Stimulated activated CD8-positive, alpha-beta memory T cell treated with anti-CD3 and anti-CD28 coated beads, Interleukin-2, amount 100 ng/mL, for 48 hours (primary cell): ENCODE results near the gene SNX11.

ENCODE experiments used
- DNase-seq, 2 donors: peaks; one replicate each; pipeline ENCODE4 v3.0.0-alpha.2; 2020; ENCODE audit warnings: low read depth in 2 of 2

The SNX11 gene

DNA sequence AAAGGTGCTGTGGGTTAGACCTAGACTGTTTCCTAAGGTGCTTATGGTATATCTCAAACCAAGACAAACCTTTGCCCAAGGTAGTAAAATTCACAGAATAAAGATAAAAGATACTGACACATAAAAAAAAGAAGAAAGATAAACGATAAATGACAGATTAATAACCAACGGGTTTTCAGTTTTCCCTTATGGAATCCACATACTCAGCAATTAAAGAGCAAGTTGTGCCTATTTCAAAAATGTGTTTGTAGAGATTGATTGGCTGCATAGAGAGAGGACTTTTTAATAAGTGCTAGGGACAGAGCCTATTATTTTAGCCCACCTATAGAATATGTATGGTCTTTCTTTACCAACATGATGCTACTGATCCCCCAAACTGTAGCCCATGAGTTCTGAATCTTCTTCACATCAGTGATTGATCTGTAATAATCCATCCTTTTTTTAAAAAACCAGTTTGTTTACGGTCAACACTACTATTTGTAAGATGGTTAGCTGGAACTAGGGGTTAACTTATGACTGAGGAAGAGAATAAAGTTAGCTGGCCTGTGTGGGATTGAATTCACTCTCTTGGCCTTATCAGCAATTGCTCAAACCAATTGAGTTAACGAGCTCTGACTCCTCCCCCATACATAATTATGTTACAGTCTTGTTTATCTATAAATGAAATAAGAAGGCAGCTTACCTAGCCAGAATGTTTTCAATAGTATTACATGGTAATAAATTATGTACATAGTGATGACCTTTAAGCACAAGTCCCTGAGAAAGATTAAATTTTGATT is 53.8 kb downstream of the SNX11 start:
- DNase-seq = no peak

DNA sequence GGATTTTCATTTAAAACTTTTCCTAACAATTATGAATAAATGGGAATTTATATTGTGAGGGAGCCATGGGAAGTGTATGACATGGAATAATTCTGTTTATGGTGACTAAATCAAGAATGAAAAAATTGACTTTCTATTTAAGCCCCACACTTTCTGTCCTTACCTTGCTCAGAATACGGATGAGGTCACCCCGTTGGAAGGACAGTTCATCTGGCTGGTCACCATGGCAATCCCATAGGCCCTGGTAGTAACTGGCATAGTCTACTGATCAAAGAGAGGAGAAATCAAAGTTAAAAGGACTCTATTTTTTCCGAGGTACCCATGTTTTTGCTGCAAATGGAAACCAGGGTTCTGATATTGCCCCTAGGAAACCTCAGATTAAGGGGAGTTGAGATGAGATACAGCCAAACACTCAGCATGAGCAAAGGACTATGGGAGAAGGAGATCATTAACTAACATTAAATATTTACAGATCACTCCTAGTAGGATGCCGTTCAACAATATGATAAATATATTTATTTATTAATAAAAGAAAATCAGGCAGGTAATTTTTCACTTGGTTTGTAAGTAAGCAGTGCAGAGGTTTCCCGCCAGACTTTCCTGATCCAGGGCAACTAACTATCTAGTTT is 54.9 kb downstream of the SNX11 start:
- DNase-seq = no peak

DNA sequence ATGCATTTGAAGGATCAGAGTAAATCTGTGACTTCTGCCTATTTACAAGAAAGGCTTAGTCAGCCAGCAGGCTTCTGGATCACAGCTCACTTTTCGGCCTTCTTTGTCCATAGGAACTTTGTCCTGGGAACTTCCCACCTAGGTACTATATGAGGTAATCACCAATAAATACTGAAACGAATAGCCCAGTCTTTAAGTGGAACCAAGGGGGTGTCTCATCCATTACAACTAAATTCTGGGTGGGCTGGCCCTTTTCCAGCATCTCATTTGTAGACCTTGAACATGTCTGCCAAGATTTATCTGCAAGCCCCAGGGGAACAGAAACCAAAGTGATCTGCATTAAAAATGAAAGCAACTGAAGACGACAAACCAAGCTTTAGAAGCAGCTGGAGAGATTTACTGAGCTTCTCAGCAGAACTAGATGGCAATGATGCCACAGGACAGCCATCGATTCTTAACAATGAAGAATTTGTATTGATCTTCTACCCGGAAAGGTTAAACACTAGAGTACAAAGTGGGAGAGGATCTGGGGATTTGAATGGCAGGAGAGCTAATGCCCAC is 55.5 kb downstream of the SNX11 start:
- DNase-seq = no peak

DNA sequence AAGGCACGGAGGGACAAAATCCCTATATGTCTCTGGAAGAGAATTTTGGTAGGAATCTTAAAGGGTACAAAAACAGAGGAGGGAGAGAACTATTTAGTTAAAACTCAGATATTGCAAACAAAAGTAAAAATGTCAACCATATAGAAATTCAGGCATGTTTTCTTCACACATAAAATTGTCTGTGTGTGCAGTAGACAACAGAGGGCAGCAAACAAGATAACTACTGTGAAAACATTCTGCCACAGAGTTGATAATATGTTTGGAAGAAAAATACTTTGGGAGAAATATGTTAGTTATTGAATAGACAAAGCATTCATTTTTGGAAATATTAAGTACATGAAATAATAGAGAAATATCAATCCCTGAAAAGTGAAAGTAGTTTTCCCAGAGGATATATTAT is 56.2 kb downstream of the SNX11 start:
- no peak for DNase-seq

DNA sequence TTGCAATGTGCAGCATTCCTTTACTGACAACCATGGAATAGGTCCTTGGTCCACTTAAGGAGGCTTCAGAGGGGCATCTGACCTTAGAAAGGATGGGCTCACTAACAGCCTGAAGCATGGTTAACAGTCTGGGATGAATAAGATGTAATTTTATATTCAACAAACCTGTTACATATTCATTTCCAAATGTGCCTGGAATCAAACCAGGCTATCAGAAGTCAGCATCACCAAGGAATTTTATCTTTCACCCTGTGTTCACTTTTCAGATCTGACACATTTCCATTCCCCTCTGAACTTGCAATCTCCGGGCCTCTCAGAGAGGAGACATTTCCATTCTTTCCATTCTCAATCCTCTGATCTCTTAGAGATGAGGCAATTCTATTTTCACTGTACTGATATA is 62.4 kb downstream of the SNX11 start:
- no peak for DNase-seq
